ENCODE data around the gene CAPN12. TPM values are rescaled to one million over a fixed set of nuclear protein-coding genes. Genes with fewer than 3 reads are reported as not detected.
A peak's percentile ranks its signal among the peaks of the same experiment; 100 is the strongest.
"Not testable (repeated sequence)": the region's sequence is repeated elsewhere in the genome, so short reads cannot be mapped to it uniquely, and the experiment has no call there.

The CAPN12 gene
- total RNA-seq, 1 donor from 2014 or later: under 0.01 TPM

- not testable (repeated sequence) for DNase-seq (ENCODE audit: low read depth in 2 of 2)
Observed at GRCh38 chr19:38770228-38770948, 26.1 kb upstream of the CAPN12 start.

- DNase-seq (ENCODE audit: low read depth in 2 of 2): peak; percentile 82 to 89
Observed at GRCh38 chr19:38769635-38770211, 25.4 kb upstream of the CAPN12 start.

- DNase-seq (ENCODE audit: low read depth in 2 of 2): no peak
Observed at GRCh38 chr19:38766276-38767047, 22.2 kb upstream of the CAPN12 start.

- no peak for DNase-seq (ENCODE audit: low read depth in 2 of 2)
Observed at GRCh38 chr19:38765214-38765613, 20.9 kb upstream of the CAPN12 start.

- DNase-seq (ENCODE audit: low read depth in 2 of 2): no peak
Observed at GRCh38 chr19:38763795-38764220, 19.5 kb upstream of the CAPN12 start.

GRCh38 chr19:38761884-38762389, 17.7 kb upstream of the CAPN12 start:
- DNase-seq (ENCODE audit: low read depth in 2 of 2): not testable (repeated sequence)

GRCh38 chr19:38760805-38761517, 16.7 kb upstream of the CAPN12 start:
- DNase-seq (ENCODE audit: low read depth in 2 of 2): not testable (repeated sequence)

GRCh38 chr19:38759590-38760003, 15.3 kb upstream of the CAPN12 start:
- DNase-seq (ENCODE audit: low read depth in 2 of 2): no peak

- DNase-seq (ENCODE audit: low read depth in 2 of 2): not testable (repeated sequence)
Observed at GRCh38 chr19:38754196-38754595, 9.9 kb upstream of the CAPN12 start.

- DNase-seq (ENCODE audit: low read depth in 2 of 2): not testable (repeated sequence)
Observed at GRCh38 chr19:38753783-38754182, 9.5 kb upstream of the CAPN12 start.

GRCh38 chr19:38745316-38745715, 1.0 kb upstream of the CAPN12 start:
- DNase-seq (ENCODE audit: low read depth in 2 of 2): no peak

GRCh38 chr19:38744874-38745273, 600 bp upstream of the CAPN12 start:
- DNase-seq (ENCODE audit: low read depth in 2 of 2): no peak

- DNase-seq (ENCODE audit: low read depth in 2 of 2): peak in 1 of 2 donors; percentile 20
Observed at GRCh38 chr19:38743394-38744297, 628 bp downstream of the CAPN12 start.

GRCh38 chr19:38742906-38743305, 1.4 kb downstream of the CAPN12 start:
- no peak for DNase-seq (ENCODE audit: low read depth in 2 of 2)

- no peak for DNase-seq (ENCODE audit: low read depth in 2 of 2)
Observed at GRCh38 chr19:38742296-38742695, 2.0 kb downstream of the CAPN12 start.

GRCh38 chr19:38741670-38742069, 2.6 kb downstream of the CAPN12 start:
- DNase-seq (ENCODE audit: low read depth in 2 of 2): no peak

- no peak for DNase-seq (ENCODE audit: low read depth in 2 of 2)
Observed at GRCh38 chr19:38740932-38741331, 3.3 kb downstream of the CAPN12 start.

- DNase-seq (ENCODE audit: low read depth in 2 of 2): peak in 1 of 2 donors; percentile 0
Observed at GRCh38 chr19:38740257-38740592, 4.0 kb downstream of the CAPN12 start.

GRCh38 chr19:38739440-38740256, 4.6 kb downstream of the CAPN12 start:
- peak in 1 of 2 donors; percentile 0 for DNase-seq (ENCODE audit: low read depth in 2 of 2)
